Esophagus mucosa (tissue), 1 donor: Measurements from ENCODE around the gene BUB1. TPM values are rescaled to one million over a fixed set of nuclear protein-coding genes. Genes with fewer than 3 reads are reported as not detected.
A peak's percentile ranks its signal among the peaks of the same experiment; 100 is the strongest.
"Not testable (repeated sequence)": the region's sequence is repeated elsewhere in the genome, so short reads cannot be mapped to it uniquely, and the experiment has no call there.

Experiments used
- ATAC-seq: fragments of 200-7000 bp; cut with Tn5 transposase; one replicate; pipeline ENCODE4 v1.9.1; 2020
- total RNA-seq: library from RNA; stranded (reverse); gene quantifications from one replicate; pipeline ENCODE4 v1.2.4, GENCODE V29; 2023
- donor health status: DM: yes; HTN: yes; CAD: no.

The BUB1 gene
- total RNA-seq, 1 donor from 2014 or later = 15.9 TPM

GRCh38 chr2:110690083-110690965 is 12.5 kb upstream of the BUB1 start:
- ATAC-seq = no peak

GRCh38 chr2:110688594-110689091 is 10.8 kb upstream of the BUB1 start:
- ATAC-seq = no peak

DNA sequence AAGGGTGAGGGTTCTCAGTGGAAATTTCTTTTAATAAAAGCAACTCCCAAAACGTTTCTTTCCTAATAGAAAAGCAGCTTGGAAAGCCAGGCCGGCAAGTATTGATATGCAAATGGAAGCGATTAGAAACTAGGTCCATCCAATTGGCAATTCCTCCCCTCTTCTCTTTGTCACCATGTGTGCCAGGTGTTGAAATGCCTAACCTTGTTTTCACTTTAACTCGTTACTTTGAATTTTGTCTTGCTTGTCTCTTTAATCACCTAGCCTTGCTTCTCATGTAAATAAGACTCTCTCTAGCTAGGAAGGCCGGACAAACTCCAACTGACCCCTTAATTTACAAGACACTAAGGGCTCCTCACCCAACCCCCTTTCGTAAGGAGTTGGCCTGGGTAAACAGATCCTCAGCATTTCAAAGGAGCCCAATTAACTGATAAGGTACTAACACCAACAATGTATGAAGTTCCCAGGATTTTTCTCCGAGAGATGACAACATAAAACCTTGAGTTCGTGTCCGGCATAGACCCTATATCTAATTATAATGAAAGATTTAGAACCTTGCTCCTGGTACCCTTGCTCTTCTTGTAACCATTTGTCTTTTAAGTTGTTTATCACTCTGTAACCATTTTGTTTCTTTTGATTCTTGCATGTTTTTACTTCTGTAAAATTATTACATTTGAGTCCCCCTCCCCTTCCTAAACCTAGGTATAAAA is 10.1 kb upstream of the BUB1 start:
- ATAC-seq = not testable (repeated sequence)

DNA sequence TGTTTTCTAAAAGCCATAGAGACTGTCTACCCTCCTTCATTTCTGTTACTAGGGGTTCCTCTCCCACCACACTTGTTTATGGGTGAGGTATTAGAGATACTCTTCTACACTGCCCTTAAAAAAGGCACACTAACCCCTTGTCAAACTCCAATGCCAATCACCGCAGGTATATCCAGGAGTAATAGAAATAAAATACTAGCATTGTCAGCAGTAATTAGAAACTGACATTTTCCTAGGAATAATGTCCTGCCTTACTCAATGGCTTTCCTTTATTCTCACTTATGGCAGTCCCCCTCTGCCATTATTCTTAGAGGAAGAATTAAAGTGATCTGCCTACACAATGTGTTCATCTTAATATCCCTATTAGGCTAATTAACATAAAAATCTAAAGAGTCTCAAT is 5.0 kb upstream of the BUB1 start:
- no peak for ATAC-seq

DNA sequence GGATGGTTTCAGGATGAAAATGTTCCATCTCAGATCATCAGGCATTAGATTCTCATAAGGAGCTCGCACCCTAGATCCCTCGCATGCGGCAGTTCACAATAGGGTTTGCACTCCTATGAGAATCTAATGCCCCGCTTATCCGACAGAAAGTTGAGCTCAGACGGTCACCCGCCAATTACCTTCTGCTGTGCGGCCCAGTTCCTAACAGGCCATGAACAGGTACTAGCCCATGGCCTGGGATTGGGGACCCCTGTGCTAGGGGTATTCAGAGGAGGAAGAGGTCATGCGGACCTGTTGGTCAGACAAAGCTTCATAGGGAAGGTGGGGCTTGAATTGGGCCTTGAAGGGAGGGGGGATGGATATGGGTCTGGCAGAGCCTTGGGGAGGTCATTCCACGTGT is 4.4 kb upstream of the BUB1 start:
- no peak for ATAC-seq

DNA sequence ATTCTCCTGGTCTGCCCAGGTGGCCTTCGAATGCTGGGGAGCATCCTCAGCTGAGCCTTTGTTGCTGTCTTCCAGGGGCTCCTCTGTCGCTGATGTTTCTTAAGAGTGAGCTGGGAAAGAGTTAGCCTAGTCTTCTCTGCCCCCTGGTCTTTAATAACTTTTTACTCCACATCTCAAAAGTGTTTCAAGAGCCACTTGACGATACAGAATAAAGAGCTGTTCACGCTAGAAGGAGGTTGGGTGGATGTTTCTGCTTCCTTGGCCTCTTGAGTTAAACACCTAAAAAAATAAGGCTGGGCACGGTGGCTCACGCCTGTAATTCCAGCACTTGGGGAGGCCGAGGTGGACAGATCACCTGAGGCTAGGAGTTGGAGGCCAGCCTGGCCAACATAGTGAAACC is 2.8 kb upstream of the BUB1 start:
- no peak for ATAC-seq

DNA sequence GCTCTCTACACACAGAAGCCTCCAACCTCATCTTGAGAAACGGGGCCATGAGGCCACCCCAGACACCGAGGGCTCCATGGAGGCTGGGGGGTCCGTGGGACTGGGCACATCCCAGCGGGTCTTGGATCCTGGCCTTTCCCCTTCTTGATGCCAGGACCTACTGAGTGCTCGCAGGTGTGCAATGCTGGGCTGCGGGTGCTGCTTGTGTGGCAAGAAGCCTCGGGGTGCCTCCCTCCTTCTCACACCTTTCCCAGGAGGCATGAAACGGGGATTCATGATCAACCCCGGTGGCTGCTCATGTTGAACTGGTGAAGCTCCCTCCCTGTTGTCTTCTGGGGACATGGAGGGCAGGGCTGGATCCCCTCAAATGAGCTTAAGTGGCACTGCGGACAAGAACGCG is 2.0 kb upstream of the BUB1 start:
- no peak for ATAC-seq

DNA sequence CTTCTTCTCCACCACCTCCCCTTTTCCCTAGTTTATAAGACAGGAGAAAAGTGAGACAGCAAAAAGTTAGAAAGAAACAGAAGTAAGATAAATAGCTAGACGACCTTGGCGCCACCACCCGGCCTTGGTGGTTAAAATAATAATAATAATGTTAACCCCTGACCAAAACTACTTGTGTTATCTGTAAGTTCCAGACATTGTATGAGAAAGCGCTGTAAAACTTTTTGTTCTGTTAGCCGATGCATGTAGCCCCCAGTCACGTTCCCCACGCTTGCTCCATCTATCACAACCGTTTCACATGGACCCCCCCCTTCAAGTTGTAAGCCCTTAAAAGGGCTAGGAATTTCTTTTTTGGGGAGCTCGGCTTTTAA is 1.5 kb upstream of the BUB1 start:
- no peak for ATAC-seq

DNA sequence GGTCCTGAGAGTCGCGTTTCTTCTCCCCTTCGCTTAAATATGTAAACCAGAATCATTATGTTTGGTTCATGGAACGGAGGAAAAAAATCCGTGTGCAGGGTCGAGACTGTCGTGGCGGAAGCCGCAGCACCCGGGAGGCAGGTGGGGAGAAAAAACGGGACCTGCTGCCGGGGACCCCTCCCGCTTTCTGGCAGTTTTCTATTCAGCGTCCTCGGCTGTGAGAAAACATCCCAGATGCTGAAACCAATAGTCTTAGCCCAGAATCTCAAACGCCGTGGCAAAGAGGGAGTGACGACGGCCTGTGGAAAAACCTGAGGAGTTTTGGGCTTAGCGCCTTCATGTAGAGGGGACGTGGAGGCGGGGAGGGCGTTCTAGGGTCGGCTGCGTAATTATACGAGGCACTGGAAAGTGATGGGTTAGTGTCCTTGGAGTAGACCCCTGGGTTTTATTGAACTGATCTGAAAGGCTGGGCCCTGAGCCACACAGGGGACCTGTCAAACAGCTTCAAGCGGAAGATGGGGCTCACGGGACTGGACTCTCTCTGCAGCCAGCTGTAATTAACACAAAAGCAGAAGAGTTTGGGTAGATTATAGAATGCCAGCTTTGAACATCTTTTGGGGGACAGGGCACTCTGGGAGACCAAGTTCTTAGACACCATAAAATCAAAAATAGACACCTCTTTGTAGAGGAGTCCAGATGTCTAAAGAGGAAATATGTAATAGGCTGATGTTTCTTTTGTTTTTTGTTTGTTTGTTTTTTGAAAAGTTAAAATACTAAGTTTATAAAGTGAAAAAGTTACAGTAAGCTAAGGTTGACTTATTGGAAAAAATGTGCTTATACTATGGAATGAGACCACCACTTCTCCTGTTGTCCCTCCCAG is 834 bp upstream of the BUB1 start:
- no peak for ATAC-seq

DNA sequence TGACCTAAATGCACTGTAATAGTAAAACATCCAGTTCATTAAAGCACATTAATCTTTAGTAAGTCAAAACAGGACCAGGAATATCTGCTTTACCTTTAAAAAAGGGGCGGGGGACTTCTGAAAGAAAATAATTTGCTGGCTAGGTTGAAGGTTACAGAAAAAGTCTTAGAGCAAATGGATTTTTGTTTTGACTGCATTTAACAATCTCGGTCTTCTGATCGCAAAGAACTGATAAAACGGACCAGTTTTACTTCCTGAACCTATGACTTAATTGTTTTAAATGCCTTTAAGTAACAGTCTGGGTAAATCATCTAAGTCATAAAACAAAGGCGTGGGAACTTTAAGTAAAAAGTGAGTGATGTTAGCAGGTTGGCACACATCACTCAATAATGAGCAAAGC is 783 bp downstream of the BUB1 start:
- no peak for ATAC-seq

GRCh38 chr2:110675679-110676078 is 2.2 kb downstream of the BUB1 start:
- ATAC-seq = no peak

- peak; percentile 29 for ATAC-seq
These were observed 3.0 kb downstream of the BUB1 start for GRCh38 chr2:110674620-110675555.

DNA sequence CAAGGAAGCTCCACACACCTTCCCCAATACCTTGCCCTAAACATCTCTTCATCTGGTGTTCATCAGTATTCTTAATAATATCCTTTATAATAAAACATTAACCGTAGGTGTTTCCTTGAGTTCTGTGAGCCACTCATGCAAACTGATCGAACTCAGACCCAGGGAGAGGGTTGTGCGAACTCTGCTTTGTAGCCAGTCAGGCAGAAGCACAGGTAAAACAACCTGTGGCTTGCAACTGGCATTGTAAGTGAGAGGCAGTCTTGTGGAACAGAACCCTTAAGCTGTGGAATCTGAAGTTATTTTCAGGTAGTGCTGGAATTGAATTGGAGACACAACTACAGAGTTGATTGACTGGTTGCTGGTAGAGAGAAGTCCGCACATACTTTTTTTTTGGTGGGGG is 4.7 kb downstream of the BUB1 start:
- no peak for ATAC-seq

DNA sequence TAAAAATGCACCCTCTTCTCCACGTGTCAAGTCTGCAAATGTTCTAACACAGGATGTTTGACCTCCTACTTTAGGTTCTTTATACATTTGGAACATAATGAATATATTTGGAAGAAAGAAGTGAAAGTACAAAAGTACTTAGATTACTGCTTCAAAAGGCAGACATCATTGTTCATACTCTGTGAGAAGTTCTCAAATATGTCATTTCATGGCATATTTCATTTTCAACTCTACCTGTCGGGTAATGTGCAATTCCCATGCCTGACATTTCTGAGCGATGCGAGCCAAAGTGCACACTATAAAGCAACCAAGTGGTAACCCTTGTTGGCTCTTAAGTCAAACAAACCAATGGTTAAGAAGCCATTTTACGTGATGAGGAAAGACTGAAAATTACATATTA is 7.0 kb downstream of the BUB1 start:
- no peak for ATAC-seq

GRCh38 chr2:110669079-110669478 is 8.8 kb downstream of the BUB1 start:
- ATAC-seq = no peak

- ATAC-seq = no peak
These were observed 10.8 kb downstream of the BUB1 start for GRCh38 chr2:110667071-110667470.

DNA sequence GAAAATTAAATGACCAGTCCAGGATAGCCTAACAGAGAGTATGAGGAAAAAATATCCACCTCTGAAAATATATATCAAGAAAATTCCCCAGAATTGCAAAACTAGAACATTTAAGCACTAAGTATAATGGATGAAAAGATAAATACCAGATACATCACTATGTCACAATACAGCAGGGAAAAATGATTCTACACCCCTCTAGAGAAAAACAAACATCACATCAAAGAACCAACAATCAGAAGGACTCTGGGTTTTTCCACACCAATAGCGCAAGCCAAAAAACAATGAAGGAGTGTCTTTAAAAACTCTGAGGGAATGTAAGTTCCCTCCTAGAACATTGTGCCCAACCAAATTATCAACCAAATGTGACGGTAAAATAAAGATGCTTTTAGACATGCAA is 13.7 kb downstream of the BUB1 start:
- ATAC-seq = no peak

DNA sequence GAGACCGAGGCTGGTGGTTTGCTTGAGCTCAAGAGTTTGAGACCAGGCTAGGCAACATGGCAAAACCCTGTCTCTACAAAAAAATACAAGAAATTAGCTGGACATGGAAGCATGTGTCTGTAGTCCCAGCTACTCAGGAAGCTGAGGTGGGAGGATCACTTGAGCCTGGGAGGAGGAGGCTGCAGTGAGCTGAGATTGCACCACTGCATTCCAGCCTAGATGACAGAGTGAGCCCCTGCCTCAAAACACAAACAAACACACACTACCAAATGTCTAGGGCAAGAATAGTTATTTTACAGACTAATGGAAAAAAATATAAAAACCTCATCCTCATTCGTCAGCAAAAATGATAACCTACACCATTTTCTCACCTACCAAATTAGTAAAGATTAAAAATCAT is 15.3 kb downstream of the BUB1 start:
- ATAC-seq = no peak

- no peak for ATAC-seq
These were observed 17.3 kb downstream of the BUB1 start for GRCh38 chr2:110660558-110660957.

GRCh38 chr2:110659248-110659647 is 18.6 kb downstream of the BUB1 start:
- ATAC-seq = no peak

- no peak for ATAC-seq
These were observed 20.0 kb downstream of the BUB1 start for GRCh38 chr2:110657724-110658305.
